ENCODE measurements around the gene IZUMO4.
A peak's percentile ranks its signal among the peaks of the same experiment; 100 is the strongest.
"Not testable (repeated sequence)": the region's sequence is repeated elsewhere in the genome, so short reads cannot be mapped to it uniquely, and the experiment has no call there.

Gene IZUMO4

GRCh38 chr19:2080336-2080988 lies 16.3 kb upstream of the IZUMO4 start:
- DNase-seq (ENCODE audit: low read depth, low spot score): no peak

- no peak for DNase-seq (ENCODE audit: low read depth, low spot score)
These were observed 14.6 kb upstream of the IZUMO4 start for GRCh38 chr19:2081873-2082810.

GRCh38 chr19:2083174-2083854 lies 13.4 kb upstream of the IZUMO4 start:
- no peak for DNase-seq (ENCODE audit: low read depth, low spot score)

GRCh38 chr19:2084993-2085720 lies 11.6 kb upstream of the IZUMO4 start:
- DNase-seq (ENCODE audit: low read depth, low spot score): no peak

GRCh38 chr19:2086695-2087620 lies 9.8 kb upstream of the IZUMO4 start:
- not testable (repeated sequence) for DNase-seq (ENCODE audit: low read depth, low spot score)

- no peak for DNase-seq (ENCODE audit: low read depth, low spot score)
These were observed 9.1 kb upstream of the IZUMO4 start for GRCh38 chr19:2087621-2088100.

- DNase-seq (ENCODE audit: low read depth, low spot score): no peak
These were observed 7.6 kb upstream of the IZUMO4 start for GRCh38 chr19:2089001-2089711.

GRCh38 chr19:2089727-2090053 lies 7.0 kb upstream of the IZUMO4 start:
- DNase-seq (ENCODE audit: low read depth, low spot score): no peak

- DNase-seq (ENCODE audit: low read depth, low spot score): not testable (repeated sequence)
These were observed 4.7 kb upstream of the IZUMO4 start for GRCh38 chr19:2091926-2092525.

GRCh38 chr19:2096034-2096479 lies 658 bp upstream of the IZUMO4 start, which contains the start of gene MOB3A:
Gene MOB3A, minus strand, starts transcription at chr19:2096326. Its CDS starts 17,766 bp downstream, at chr19:2078560.
- DNase-seq (ENCODE audit: low read depth, low spot score): peak; percentile 38

- no peak for DNase-seq (ENCODE audit: low read depth, low spot score)
These were observed 629 bp downstream of the IZUMO4 start for GRCh38 chr19:2097203-2097885.

GRCh38 chr19:2097886-2098327 lies 1.2 kb downstream of the IZUMO4 start:
- DNase-seq (ENCODE audit: low read depth, low spot score): no peak

GRCh38 chr19:2099054-2099501 lies 2.4 kb downstream of the IZUMO4 start:
- no peak for DNase-seq (ENCODE audit: low read depth, low spot score)

GRCh38 chr19:2099937-2100718 lies 3.4 kb downstream of the IZUMO4 start:
- no peak for DNase-seq (ENCODE audit: low read depth, low spot score)

- no peak for DNase-seq (ENCODE audit: low read depth, low spot score)
These were observed 4.0 kb downstream of the IZUMO4 start for GRCh38 chr19:2100719-2101061.

- no peak for DNase-seq (ENCODE audit: low read depth, low spot score)
These were observed 5.0 kb downstream of the IZUMO4 start for GRCh38 chr19:2101417-2102335.
